K562 (cell line): ENCODE results near the gene PPP1R14C. TPM values are rescaled to one million over a fixed set of nuclear protein-coding genes. Genes with fewer than 3 reads are reported as not detected.

ENCODE experiments used
- ATAC-seq: fragments of 200-7000 bp; cut with Tn5 transposase; 3 replicates; pipeline ENCODE4 v1.9.1; 2020; ENCODE audit warnings: moderate library complexity
- BruUV-seq: library from RNA; stranded (reverse); fragments of 400-500 nt; replicated peaks from 2 replicates; lab custom pipeline; 2021; lab: Mats Ljungman, UMichigan
- CTCF ChIA-PET: fragments of 300-600 bp; formaldehyde crosslinking; extraction: SDS; loops from one replicate; lab custom pipeline; 2021; ENCODE audit warnings: low intra/inter-chr PET ratio; lab: Yijun Ruan, JAX
- POLR2A ChIA-PET: fragments of 300-600, 350-650 bp; sonication (Branson Sonifier 250); formaldehyde crosslinking; extraction: SDS; loops from one replicate; lab custom pipeline; 2021; ENCODE audit warnings: antibody characterized with exemption, inconsistent platforms; lab: Yijun Ruan, JAX
- DNase-seq, 4 experiments: peaks; one replicate each; pipeline versions ENCODE4 v3.0.0 to v3.0.0-alpha.2; 2011 to 2018; ENCODE audit warnings: low spot score in 3 of 4, mixed read lengths in 3 of 4; ENCODE audit errors: extremely low read depth in 1 of 4
- FAIRE-seq: peaks from 2 replicates; lab custom pipeline; 2011; peaks lifted over from hg19 to GRCh38; lab: Jason Lieb, UNC
- H2AFZ ChIP-seq: 2 replicates; pipeline ENCODE4 v1.6.0; 2011; ENCODE audit warnings: low read depth, low read length, control low read depth, inconsistent platforms
- H3K27ac ChIP-seq: fragments of 200-600 bp; 3 replicates; pipeline ENCODE4 v1.8.0; 2011; ENCODE audit warnings: low read depth, mild to moderate bottlenecking, control low read depth, inconsistent platforms, low read length, moderate library complexity, mixed read lengths; ENCODE audit errors: extremely low read depth
- H3K27me3 ChIP-seq, 2 experiments: fragments of 300-600 bp in 1 of 2; 2 replicates in 1 of 2; 3 replicates in 1 of 2; pipeline versions ENCODE4 v1.6.0 to v1.8.0; 2011; ENCODE audit warnings: inconsistent platforms in 2 of 2, low read length in 2 of 2, mild to moderate bottlenecking in 1 of 2, mixed read lengths in 1 of 2, moderate library complexity in 1 of 2; ENCODE audit not compliant: control insufficient read depth in 2 of 2, insufficient read depth in 2 of 2
- H3K36me3 ChIP-seq: fragments of 300-600 bp; 3 replicates; pipeline ENCODE4 v1.8.0; 2011; ENCODE audit warnings: mild to moderate bottlenecking, low read length, inconsistent platforms; ENCODE audit not compliant: control insufficient read depth, insufficient read depth
- H3K4me1 ChIP-seq, 2 experiments: fragments of 200-600 bp in 1 of 2; replicated peaks in 1 of 2; 2 replicates in 1 of 2; 3 replicates in 1 of 2; pipeline versions ENCODE4 v1.5.1 to v1.8.0; 2011; ENCODE audit warnings: inconsistent platforms in 2 of 2, low read length in 2 of 2, mild to moderate bottlenecking in 1 of 2, mixed read lengths in 1 of 2, moderate library complexity in 1 of 2; ENCODE audit not compliant: control insufficient read depth in 2 of 2, insufficient read depth in 2 of 2
- H3K4me2 ChIP-seq: 2 replicates; pipeline ENCODE4 v1.6.1; 2011; ENCODE audit warnings: low read length, control low read depth, inconsistent platforms, mixed read lengths; ENCODE audit not compliant: insufficient read depth
- H3K4me3 ChIP-seq: fragments of 200-600 bp; sonication (generic), shearing (Covaris generic); 2 replicates; pipeline ENCODE4 v1.5.1; 2016; ENCODE audit warnings: control low read depth, inconsistent platforms
- H3K79me2 ChIP-seq: fragments of 200-600 bp; 3 replicates; pipeline ENCODE4 v1.8.0; 2011; ENCODE audit warnings: low read length, inconsistent platforms; ENCODE audit not compliant: control insufficient read depth, insufficient read depth
- H3K9ac ChIP-seq, 2 experiments: 2 replicates each; pipeline versions ENCODE4 v1.6.0 to v1.6.1; 2011; ENCODE audit warnings: low read depth in 2 of 2, low read length in 2 of 2, control low read depth in 1 of 2, inconsistent platforms in 1 of 2, mild to moderate bottlenecking in 1 of 2, mixed read lengths in 1 of 2; ENCODE audit not compliant: insufficient read depth in 1 of 2
- H3K9me1 ChIP-seq: one replicate; pipeline ENCODE4 v1.6.0; 2011; ENCODE audit warnings: inconsistent platforms, mild to moderate bottlenecking, low read length, moderate library complexity; ENCODE audit not compliant: control insufficient read depth, insufficient read depth
- H3K9me3 ChIP-seq: replicated peaks from 2 replicates; pipeline ENCODE4 v1.5.1; 2011; ENCODE audit warnings: low read depth, low read length, inconsistent platforms; ENCODE audit not compliant: control insufficient read depth, insufficient read depth
- H4K20me1 ChIP-seq: replicated peaks from 2 replicates; pipeline ENCODE4 v1.6.1; 2011; ENCODE audit warnings: low read length, inconsistent platforms, mixed read lengths; ENCODE audit not compliant: control insufficient read depth, insufficient read depth
- ADNP ChIP-seq: fragments of 200-800 bp; sonication (Bioruptor generic); IDR thresholded peaks from 2 replicates; pipeline ENCODE4 v1.6.1; 2016; ENCODE audit warnings: missing genetic modification characterization, missing compliant biosample characterization
- CBX2 ChIP-seq: fragments of 200-600 bp; sonication (generic); IDR thresholded peaks from one replicate; pipeline ENCODE4 v1.6.1; 2012; ENCODE audit warnings: mild to moderate bottlenecking, low read length, inconsistent platforms; ENCODE audit not compliant: insufficient read depth, poor library complexity, severe bottlenecking
- E2F1 ChIP-seq: sonication (generic); formaldehyde crosslinking; IDR thresholded peaks from 2 replicates; pipeline ENCODE4 v1.8.1; 2023; ENCODE audit warnings: mild to moderate bottlenecking, missing genetic modification reagents, moderate library complexity
- ELF2 ChIP-seq: fragments of 250-450 bp; sonication (Bioruptor Pico); IDR thresholded peaks from 2 replicates; pipeline ENCODE4 v1.5.0; 2021; ENCODE audit warnings: mild to moderate bottlenecking
- FOS ChIP-seq: IDR thresholded peaks from 3 replicates; pipeline ENCODE4 v1.6.1; 2011; ENCODE audit not compliant: insufficient read length; ENCODE audit errors: extremely low read depth
- GTF2E2 ChIP-seq: fragments of 200-800 bp; sonication (Bioruptor generic); IDR thresholded peaks from 2 replicates; pipeline ENCODE4 v1.6.1; 2016; ENCODE audit warnings: missing genetic modification characterization, missing compliant biosample characterization
- JUND ChIP-seq, 2 experiments: IDR thresholded peaks; 2 replicates in 1 of 2; 3 replicates in 1 of 2; pipeline ENCODE4 v1.6.1; 2011; ENCODE audit warnings: borderline replicate concordance in 2 of 2, low read depth in 2 of 2, low read length in 2 of 2, improper control_type of control experiment in 1 of 2, missing biosample characterization in 1 of 2, missing genetic modification characterization in 1 of 2, missing genetic modification reagents in 1 of 2
- KDM1A ChIP-seq, 2 experiments: fragments of 450-650 bp; IDR thresholded peaks; 2 replicates each; pipeline ENCODE4 v1.6.1; 2016; ENCODE audit warnings: mild to moderate bottlenecking in 2 of 2
- MAFK ChIP-seq: IDR thresholded peaks from 2 replicates; pipeline ENCODE4 v1.6.1; 2011; ENCODE audit warnings: low read length, improper control_type of control experiment
- NONO ChIP-seq, 2 experiments: fragments of 200-400 bp in 1 of 2; fragments of 450-650 bp in 1 of 2; formaldehyde crosslinking in 1 of 2; IDR thresholded peaks; 2 replicates each; pipeline ENCODE4 v1.6.1; 2017; ENCODE audit warnings: low read depth in 2 of 2, mild to moderate bottlenecking in 2 of 2, moderate library complexity in 2 of 2, low read length in 1 of 2
- PPARD ChIP-seq: fragments of 250-450 bp; sonication (Bioruptor Pico); IDR thresholded peaks from 2 replicates; pipeline ENCODE4 v1.8.0; 2022; ENCODE audit warnings: inconsistent platforms, mild to moderate bottlenecking, moderate library complexity
- PTBP1 ChIP-seq: fragments of 200-400 bp; formaldehyde crosslinking; IDR thresholded peaks from 2 replicates; pipeline ENCODE4 v1.6.1; 2017; ENCODE audit warnings: low read depth, low read length
- PURB ChIP-seq: sonication (generic); formaldehyde crosslinking; IDR thresholded peaks from 2 replicates; pipeline ENCODE4 v1.9.0; 2021; ENCODE audit warnings: low read depth, mild to moderate bottlenecking, missing genetic modification reagents
- RBM25 ChIP-seq: fragments of 200-400 bp; formaldehyde crosslinking; IDR thresholded peaks from 2 replicates; pipeline ENCODE4 v1.6.1; 2018; ENCODE audit warnings: low read length, low read depth, moderate library complexity; ENCODE audit not compliant: severe bottlenecking
- RREB1 ChIP-seq: fragments of 250-450 bp; sonication (Bioruptor Pico); IDR thresholded peaks from 2 replicates; pipeline ENCODE4 v1.4.0; 2020
- ZNF239 ChIP-seq: fragments of 250-450 bp; sonication (Bioruptor Pico); IDR thresholded peaks from 2 replicates; pipeline ENCODE4 v1.4.0; 2020; ENCODE audit warnings: mild to moderate bottlenecking
- ZNF830 ChIP-seq: fragments of 250-450 bp; sonication (Bioruptor Pico); IDR thresholded peaks from 2 replicates; pipeline ENCODE4 v1.5.0; 2021; ENCODE audit warnings: mild to moderate bottlenecking
- WGBS: fragments of 100-300 bp; shearing (Covaris generic); methylation state at CpG from one replicate; pipeline ENCODE4 v1.1.6; 2016; ENCODE audit warnings: low coverage, mixed read lengths; ENCODE audit not compliant: insufficient coverage; ENCODE audit errors: missing lambda C conversion rate; 5-methylcytosine and 5-hydroxymethylcytosine counted together
- in situ Hi-C: fragments of 300-500 bp; cut with MboI; formaldehyde crosslinking; loops from 4 replicates; pipeline ENCODE4 v1.15.0; 2018; ENCODE audit warnings: inconsistent platforms, mixed read lengths
- intact Hi-C: fragments of 100-400 bp; cut with micrococcal nuclease; formaldehyde crosslinking; loops from 2 replicates; pipeline ENCODE4 v1.14.2; 2022
- polyA plus RNA-seq, 8 experiments: library from polyadenylated mRNA; depleted of rRNA in 4 of 8; stranded (reverse) in 5 of 8; unstranded in 3 of 8; fragments of >200 nt; fragmentation: Nextera tagmentation in 2 of 8; fragmentation: Illumina TruSeq in 1 of 8; extraction: Ambion mirVana in 2 of 8; extraction: Trizol in 1 of 8; gene quantifications; 2 replicates each; pipeline versions ENCODE4 v1.2.1 to v1.2.3, GENCODE V29; 2011 to 2014; ENCODE audit warnings: inconsistent platforms in 1 of 8, missing spikeins in 1 of 8
- total RNA-seq, 7 experiments: library from RNA; depleted of rRNA in 6 of 7; stranded (reverse); fragments of >200 nt in 6 of 7; fragmentation: Illumina TruSeq in 2 of 7; extraction: Trizol in 2 of 7; gene quantifications; 2 replicates each; pipeline versions ENCODE4 v1.2.1 to v1.2.3, GENCODE V29; 2011 to 2021; ENCODE audit warnings: low replicate concordance in 1 of 7

PPP1R14C gene
- total and polyA plus RNA-seq, 9 of the 15 experiments (the other 6 are each of a cell fraction or from before 2014, with no cell fraction given): 4.5 to 16.6 (median 11.9) TPM

- ATAC-seq (peak; percentile 12; the same call in 1 of the 3 replicates), FAIRE-seq (no peak), DNase-seq (no peak)
- Histone ChIP-seq H3K4me1 (peaks cover 23 to 26% of the 10 kb centered on the region in 2 experiments; a peak in 4 of 5 replicates), H2AFZ (no peak overlapping the region), H3K9me1 (no peaks in the 10 kb centered on the region), H3K4me2 (no peak overlapping the region), H3K36me3 (no peaks in the 10 kb centered on the region), H3K27ac (no peak overlapping the region), H3K79me2 (0 out of 3 replicates have a peak, but pooled peaks cover 2% of the 10 kb centered on the region), H4K20me1 (peaks cover 4% of the 10 kb centered on the region; the same call in 1 of the 2 replicates), H3K27me3 (no peaks in the 10 kb centered on the region), H3K9ac (no peak overlapping the region), H3K4me3 (no peak overlapping the region), H3K9me3 (no peaks in the 10 kb centered on the region)
- CTCF ChIA-PET: no interaction called here
- BruUV-seq: no TSS peak
- WGBS: 44% methylated on average over 8 of the region's 8 CpGs
- intact Hi-C loops: no loop called here
- in situ Hi-C loops: no loop called here
- POLR2A ChIA-PET: interaction anchor here (1.8 kb wide), 1 partner anchor 8 kb away, joined by 6 read pairs; no protein-coding TSS in a partner anchor
- TF ChIP-seq PURB (no peak), GTF2E2 (tag) (no peak), JUND (IDR thresholded peaks at IDR 0.05; ENCODE audit: borderline replicate concordance, low read depth, low read length) (0 out of 2 replicates have a peak, but pooled peaks have one; percentile 4), JUND (tag; IDR thresholded peaks at IDR 0.05; ENCODE audit: borderline replicate concordance, low read depth, low read length) (no peak), FOS (no peak), RREB1 (CRISPR knock-in tag) (no peak), KDM1A (IDR thresholded peaks at IDR 0.05) (peak; percentile 46 to 55; a peak in 3 of 4 replicates), PPARD (no peak), E2F1 (CRISPR knock-in tag) (no peak), MAFK (no peak), ZNF239 (CRISPR knock-in tag) (no peak), ZNF830 (CRISPR knock-in tag) (no peak), ELF2 (CRISPR knock-in tag) (no peak), PTBP1 (no peak), ADNP (tag) (0 out of 2 replicates have a peak, but pooled peaks have one; percentile 33), NONO (IDR thresholded peaks at IDR 0.05; ENCODE audit: low read depth in 2 of 2, low read length in 1 of 2) (no peak), CBX2 (no peak), RBM25 (peak; percentile 79)
Measured at GRCh38 chr6:150201285-150201684, 58.4 kb downstream of the PPP1R14C start.
